ENCODE data around the gene NLN. TPM values are rescaled to one million over a fixed set of nuclear protein-coding genes. Genes with fewer than 3 reads are reported as not detected.

NLN gene
- total and polyA plus RNA-seq, 4 donors: 13.4 to 26.4 (median 19.1) TPM

- Histone ChIP-seq H3K9ac (ENCODE audit: low read depth in 1 of 2, low read length in 2 of 2) (no peak overlapping the region), H3K9me3 (ENCODE audit: control insufficient read depth in 4 of 4, low read length in 3 of 4) (no peaks in the 10 kb centered on the region), H3K27ac (ENCODE audit: low read depth in 1 of 2, low read length in 2 of 2) (no peak overlapping the region), H3K4me1 (ENCODE audit: control insufficient read depth in 4 of 4, insufficient read depth in 4 of 4, low read length in 3 of 4) (peaks cover 0 to 3% (median under 1%) of the 10 kb centered on the region in 4 donors), H3K27me3 (ENCODE audit: control insufficient read depth in 4 of 4, insufficient read depth in 4 of 4, low read length in 3 of 4) (no peaks in the 10 kb centered on the region), H3K36me3 (ENCODE audit: control insufficient read depth in 4 of 4, insufficient read depth in 3 of 4, low read depth in 1 of 4, low read length in 3 of 4) (no peaks in the 10 kb centered on the region), H3K4me3 (ENCODE audit: low read depth in 1 of 3, low read length in 3 of 3) (no peak overlapping the region)
- no peak for TF ChIP-seq GABPA (IDR thresholded peaks at IDR 0.05 in 1 of 2, conservative IDR thresholded peaks at IDR 0.05 in 1 of 2)
- no peak for TF ChIP-seq SP1 (IDR thresholded peaks at IDR 0.05)
- TF ChIP-seq RAD21 (IDR thresholded peaks at IDR 0.05): peak; percentile 83 to 85
- TF ChIP-seq, protein P1, sequence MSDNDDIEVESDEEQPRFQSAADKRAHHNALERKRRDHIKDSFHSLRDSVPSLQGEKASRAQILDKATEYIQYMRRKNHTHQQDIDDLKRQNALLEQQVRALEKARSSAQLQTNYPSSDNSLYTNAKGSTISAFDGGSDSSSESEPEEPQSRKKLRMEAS (IDR thresholded peaks at IDR 0.05): no peak
- no peak for TF ChIP-seq RXRA (IDR thresholded peaks at IDR 0.05)
- peak; percentile 17 for TF ChIP-seq YY1 (IDR thresholded peaks at IDR 0.05)
- TF ChIP-seq EGR1 (IDR thresholded peaks at IDR 0.05; ENCODE audit: low read depth in 2 of 2): no peak
- TF ChIP-seq JUND (IDR thresholded peaks at IDR 0.05): no peak
- TF ChIP-seq, protein P2, sequence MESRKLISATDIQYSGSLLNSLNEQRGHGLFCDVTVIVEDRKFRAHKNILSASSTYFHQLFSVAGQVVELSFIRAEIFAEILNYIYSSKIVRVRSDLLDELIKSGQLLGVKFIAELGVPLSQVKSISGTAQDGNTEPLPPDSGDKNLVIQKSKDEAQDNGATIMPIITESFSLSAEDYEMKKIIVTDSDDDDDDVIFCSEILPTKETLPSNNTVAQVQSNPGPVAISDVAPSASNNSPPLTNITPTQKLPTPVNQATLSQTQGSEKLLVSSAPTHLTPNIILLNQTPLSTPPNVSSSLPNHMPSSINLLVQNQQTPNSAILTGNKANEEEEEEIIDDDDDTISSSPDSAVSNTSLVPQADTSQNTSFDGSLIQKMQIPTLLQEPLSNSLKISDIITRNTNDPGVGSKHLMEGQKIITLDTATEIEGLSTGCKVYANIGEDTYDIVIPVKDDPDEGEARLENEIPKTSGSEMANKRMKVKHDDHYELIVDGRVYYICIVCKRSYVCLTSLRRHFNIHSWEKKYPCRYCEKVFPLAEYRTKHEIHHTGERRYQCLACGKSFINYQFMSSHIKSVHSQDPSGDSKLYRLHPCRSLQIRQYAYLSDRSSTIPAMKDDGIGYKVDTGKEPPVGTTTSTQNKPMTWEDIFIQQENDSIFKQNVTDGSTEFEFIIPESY (IDR thresholded peaks at IDR 0.05): no peak
- TF ChIP-seq, protein P3, sequence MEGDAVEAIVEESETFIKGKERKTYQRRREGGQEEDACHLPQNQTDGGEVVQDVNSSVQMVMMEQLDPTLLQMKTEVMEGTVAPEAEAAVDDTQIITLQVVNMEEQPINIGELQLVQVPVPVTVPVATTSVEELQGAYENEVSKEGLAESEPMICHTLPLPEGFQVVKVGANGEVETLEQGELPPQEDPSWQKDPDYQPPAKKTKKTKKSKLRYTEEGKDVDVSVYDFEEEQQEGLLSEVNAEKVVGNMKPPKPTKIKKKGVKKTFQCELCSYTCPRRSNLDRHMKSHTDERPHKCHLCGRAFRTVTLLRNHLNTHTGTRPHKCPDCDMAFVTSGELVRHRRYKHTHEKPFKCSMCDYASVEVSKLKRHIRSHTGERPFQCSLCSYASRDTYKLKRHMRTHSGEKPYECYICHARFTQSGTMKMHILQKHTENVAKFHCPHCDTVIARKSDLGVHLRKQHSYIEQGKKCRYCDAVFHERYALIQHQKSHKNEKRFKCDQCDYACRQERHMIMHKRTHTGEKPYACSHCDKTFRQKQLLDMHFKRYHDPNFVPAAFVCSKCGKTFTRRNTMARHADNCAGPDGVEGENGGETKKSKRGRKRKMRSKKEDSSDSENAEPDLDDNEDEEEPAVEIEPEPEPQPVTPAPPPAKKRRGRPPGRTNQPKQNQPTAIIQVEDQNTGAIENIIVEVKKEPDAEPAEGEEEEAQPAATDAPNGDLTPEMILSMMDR (IDR thresholded peaks at IDR 0.05; ENCODE audit: low read depth, low read length, missing input control): peak; percentile 29
- no peak for TF ChIP-seq TAF1 (conservative IDR thresholded peaks at IDR 0.05)
- TF ChIP-seq HNF4G (IDR thresholded peaks at IDR 0.05): no peak
- TF ChIP-seq NR2F2 (IDR thresholded peaks at IDR 0.05): no peak
- TF ChIP-seq FOXA1 (IDR thresholded peaks at IDR 0.05): no peak
- peak; percentile 20 for TF ChIP-seq FOXA2 (IDR thresholded peaks at IDR 0.05)
- TF ChIP-seq ATF3 (IDR thresholded peaks at IDR 0.05): no peak
- peak in 1 of 2 donors; percentile 6 for TF ChIP-seq HNF4A (conservative IDR thresholded peaks at IDR 0.05)
- TF ChIP-seq, protein P4, sequence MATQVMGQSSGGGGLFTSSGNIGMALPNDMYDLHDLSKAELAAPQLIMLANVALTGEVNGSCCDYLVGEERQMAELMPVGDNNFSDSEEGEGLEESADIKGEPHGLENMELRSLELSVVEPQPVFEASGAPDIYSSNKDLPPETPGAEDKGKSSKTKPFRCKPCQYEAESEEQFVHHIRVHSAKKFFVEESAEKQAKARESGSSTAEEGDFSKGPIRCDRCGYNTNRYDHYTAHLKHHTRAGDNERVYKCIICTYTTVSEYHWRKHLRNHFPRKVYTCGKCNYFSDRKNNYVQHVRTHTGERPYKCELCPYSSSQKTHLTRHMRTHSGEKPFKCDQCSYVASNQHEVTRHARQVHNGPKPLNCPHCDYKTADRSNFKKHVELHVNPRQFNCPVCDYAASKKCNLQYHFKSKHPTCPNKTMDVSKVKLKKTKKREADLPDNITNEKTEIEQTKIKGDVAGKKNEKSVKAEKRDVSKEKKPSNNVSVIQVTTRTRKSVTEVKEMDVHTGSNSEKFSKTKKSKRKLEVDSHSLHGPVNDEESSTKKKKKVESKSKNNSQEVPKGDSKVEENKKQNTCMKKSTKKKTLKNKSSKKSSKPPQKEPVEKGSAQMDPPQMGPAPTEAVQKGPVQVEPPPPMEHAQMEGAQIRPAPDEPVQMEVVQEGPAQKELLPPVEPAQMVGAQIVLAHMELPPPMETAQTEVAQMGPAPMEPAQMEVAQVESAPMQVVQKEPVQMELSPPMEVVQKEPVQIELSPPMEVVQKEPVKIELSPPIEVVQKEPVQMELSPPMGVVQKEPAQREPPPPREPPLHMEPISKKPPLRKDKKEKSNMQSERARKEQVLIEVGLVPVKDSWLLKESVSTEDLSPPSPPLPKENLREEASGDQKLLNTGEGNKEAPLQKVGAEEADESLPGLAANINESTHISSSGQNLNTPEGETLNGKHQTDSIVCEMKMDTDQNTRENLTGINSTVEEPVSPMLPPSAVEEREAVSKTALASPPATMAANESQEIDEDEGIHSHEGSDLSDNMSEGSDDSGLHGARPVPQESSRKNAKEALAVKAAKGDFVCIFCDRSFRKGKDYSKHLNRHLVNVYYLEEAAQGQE (IDR thresholded peaks at IDR 0.05): no peak
- no peak for DNase-seq (ENCODE audit: low spot score)
- WGBS: 57% methylated on average over 2 of the region's 2 CpGs
Observed at GRCh38 chr5:65760504-65761275, 38.7 kb downstream of the NLN start.

All from liver (tissue), 9 donors.